Ecto neural progenitor cell (in vitro differentiated cells): ENCODE measurements around the gene PCBP3.

Source experiments
- DNase-seq: peaks from one replicate; pipeline ENCODE4 v3.0.0-alpha.2; 2018; ENCODE audit warnings: low spot score

PCBP3 gene

GRCh38 chr21:45862543-45863207 lies 219.2 kb downstream of the PCBP3 start:
- peak; percentile 41 for DNase-seq

GRCh38 chr21:45863267-45863666 lies 219.7 kb downstream of the PCBP3 start:
- DNase-seq = no peak

- DNase-seq = no peak
These were observed 220.2 kb downstream of the PCBP3 start for GRCh38 chr21:45863751-45864150.

- DNase-seq = no peak
These were observed 220.9 kb downstream of the PCBP3 start for GRCh38 chr21:45864436-45864835.

- DNase-seq = no peak
These were observed 221.7 kb downstream of the PCBP3 start for GRCh38 chr21:45865106-45865835.

GRCh38 chr21:45866551-45866950 lies 223.0 kb downstream of the PCBP3 start:
- DNase-seq = no peak

- no peak for DNase-seq
These were observed 223.6 kb downstream of the PCBP3 start for GRCh38 chr21:45867041-45867666.

GRCh38 chr21:45867671-45868081 lies 224.2 kb downstream of the PCBP3 start:
- no peak for DNase-seq

- no peak for DNase-seq
These were observed 224.6 kb downstream of the PCBP3 start for GRCh38 chr21:45868086-45868485.

GRCh38 chr21:45868488-45868887 lies 225.0 kb downstream of the PCBP3 start:
- no peak for DNase-seq

GRCh38 chr21:45869121-45870007 lies 225.8 kb downstream of the PCBP3 start:
- no peak for DNase-seq

- no peak for DNase-seq
These were observed 226.9 kb downstream of the PCBP3 start for GRCh38 chr21:45870421-45870820.

GRCh38 chr21:45870851-45871615 lies 227.5 kb downstream of the PCBP3 start:
- DNase-seq = no peak

- no peak for DNase-seq
These were observed 228.2 kb downstream of the PCBP3 start for GRCh38 chr21:45871616-45872236.

- DNase-seq = no peak
These were observed 228.9 kb downstream of the PCBP3 start for GRCh38 chr21:45872471-45872870.

- DNase-seq = no peak
These were observed 229.4 kb downstream of the PCBP3 start for GRCh38 chr21:45872902-45873301.

GRCh38 chr21:45873418-45873817 lies 229.9 kb downstream of the PCBP3 start:
- no peak for DNase-seq

- no peak for DNase-seq
These were observed 230.3 kb downstream of the PCBP3 start for GRCh38 chr21:45873866-45874265.

- peak; percentile 49 for DNase-seq
These were observed 231.3 kb downstream of the PCBP3 start for GRCh38 chr21:45874716-45875415.

GRCh38 chr21:45875416-45875760 lies 231.9 kb downstream of the PCBP3 start:
- DNase-seq = no peak
